Transverse colon (tissue), 4 donors: ENCODE results near the gene RSAD1. TPM values are rescaled to one million over a fixed set of nuclear protein-coding genes. Genes with fewer than 3 reads are reported as not detected.

Experiments used
- DNase-seq: peaks from one replicate; pipeline ENCODE4 v3.0.0-alpha.2; 2019
- H3K27ac ChIP-seq, 4 donors: fragments of 200-600 bp; sonication (generic); 2 replicates each; pipeline ENCODE4 v1.5.1; 2016 to 2018; ENCODE audit warnings: inconsistent platforms in 4 of 4
- H3K27me3 ChIP-seq: fragments of 200-600 bp; sonication (generic); 2 replicates; pipeline ENCODE4 v1.5.1; 2017; ENCODE audit warnings: inconsistent platforms
- H3K36me3 ChIP-seq, 4 donors: fragments of 200-600 bp; sonication (generic); 2 replicates each; pipeline ENCODE4 v1.5.1; 2017 to 2019; ENCODE audit warnings: inconsistent platforms in 4 of 4
- H3K4me1 ChIP-seq, 4 donors: fragments of 200-600 bp; sonication (generic); 2 replicates each; pipeline ENCODE4 v1.5.1; 2017 to 2020; ENCODE audit warnings: inconsistent platforms in 4 of 4
- H3K4me3 ChIP-seq, 4 donors: fragments of 200-600 bp; sonication (generic); 1 replicate in 1 of 4; 2 replicates in 3 of 4; pipeline versions ENCODE4 v1.5.1 to v1.6.1; 2017 to 2019; ENCODE audit warnings: inconsistent platforms in 4 of 4
- H3K9me3 ChIP-seq, 2 donors: fragments of 200-600 bp; sonication (generic); 2 replicates each; pipeline ENCODE4 v1.5.1; 2017 to 2019; ENCODE audit warnings: inconsistent platforms in 2 of 2
- EP300 ChIP-seq: sonication (generic); formaldehyde crosslinking; IDR thresholded peaks from one replicate; pipeline ENCODE4 v1.6.1; 2017; ENCODE audit warnings: antibody characterized with exemption, low read depth
- POLR2A ChIP-seq: fragments of 450-650 bp; IDR thresholded peaks from one replicate; pipeline ENCODE4 v1.6.1; 2016; ENCODE audit warnings: antibody characterized with exemption, mild to moderate bottlenecking, moderate library complexity
- POLR2AphosphoS5 ChIP-seq, 3 donors: sonication (generic); formaldehyde crosslinking; IDR thresholded peaks; one replicate each; pipeline ENCODE4 v1.6.1; 2016; ENCODE audit warnings: antibody characterized with exemption in 3 of 3
- WGBS, 2 donors: methylation state at CpG; one replicate each; pipeline ENCODE4 v1.1.5; 2018; ENCODE audit warnings: low coverage in 1 of 2; 5-methylcytosine and 5-hydroxymethylcytosine counted together
- in situ Hi-C, 4 donors: fragments of 200-750 bp; cut with MboI; loops; one replicate each; pipeline versions ENCODE4 v1.15.0 to v1.15.1; 2017; ENCODE audit warnings: low sequenced_read_pairs in 3 of 4, low pct_ligation_motif_present in 1 of 4, low pct_unique_long_range_greater_than_20kb in 1 of 4
- intact Hi-C: fragments of 100-400 bp; cut with DNase I; formaldehyde crosslinking; loops from one replicate; pipeline ENCODE4 v1.15.1; 2023; ENCODE audit warnings: low total_unique reads
- total RNA-seq, 4 donors: library from RNA; depleted of rRNA; stranded (reverse); fragments of >200 nt; gene quantifications; one replicate each; pipeline ENCODE4 v1.1.0, GENCODE V29; 2016
- TF ChIP-seq, protein P1 (sequence below), 5 experiments: fragments of 200-600 bp in 3 of 5; fragments of 450-650 bp in 2 of 5; sonication (generic) in 3 of 5; IDR thresholded peaks; 1 replicate in 2 of 5; 2 replicates in 3 of 5; pipeline ENCODE4 v1.5.1; 2016 to 2017; ENCODE audit warnings: antibody characterized with exemption in 5 of 5, inconsistent platforms in 3 of 5, mild to moderate bottlenecking in 2 of 5, moderate library complexity in 1 of 5

Gene RSAD1
- total RNA-seq, 4 donors from 2014 or later, result 19.1 to 35.6 (median 28.2) TPM

DNA sequence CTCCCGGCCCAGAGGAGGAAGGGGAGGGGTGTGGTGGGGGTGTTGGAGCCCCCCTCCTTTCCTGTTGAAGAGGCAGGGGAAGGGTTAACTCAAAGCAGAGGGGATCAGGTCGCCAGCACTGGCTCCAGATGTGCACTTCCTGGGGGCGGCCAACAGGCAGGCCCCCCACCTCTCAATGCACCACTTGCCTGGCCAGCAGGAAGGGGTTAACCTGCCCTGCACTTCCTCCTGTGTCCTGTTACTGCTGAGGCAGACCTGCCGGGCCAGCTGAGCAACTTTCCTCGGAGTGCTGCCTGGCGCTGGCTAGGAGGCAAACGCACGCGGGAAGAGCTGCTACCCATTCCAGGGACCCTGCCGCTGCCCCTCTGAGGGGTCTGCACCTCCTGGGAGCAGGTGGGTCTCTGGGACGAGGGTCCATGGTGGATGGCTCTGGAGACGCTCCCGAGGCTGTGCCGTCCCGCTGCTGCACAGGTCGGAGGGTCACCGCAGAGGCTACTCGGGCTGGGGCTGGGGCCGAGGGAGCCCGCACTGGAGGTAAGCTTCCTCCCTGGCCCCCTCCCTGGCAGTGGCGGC lies 53.9 kb downstream of the RSAD1 start, which contains the start of gene EPN3:
TSS of gene EPN3 (plus strand) at position 284 of the 573 bp plus-strand sequence. CDS start 3,822 bp downstream, outside the sequence.
- peak; percentile 82 for DNase-seq
- peak within 1 kb of the TSS; percentile 74 to 90 (median 80) for H3K27ac ChIP-seq
- in situ Hi-C loops (loop anchor here in 2 of 4 donors (25.0 kb wide), 2 partner anchors 305 to 430 kb away; partner anchors contain the start of gene WFIKKN2 (in 1 of the 2)), intact Hi-C loops (no loop called here)
- peak within 1 kb of the TSS in 3 of 4 donors; percentile 30 to 55 (median 45) for H3K4me3 ChIP-seq
- H3K9me3 ChIP-seq, result no peaks in the 10 kb centered on the region
- TF ChIP-seq, protein P1, sequence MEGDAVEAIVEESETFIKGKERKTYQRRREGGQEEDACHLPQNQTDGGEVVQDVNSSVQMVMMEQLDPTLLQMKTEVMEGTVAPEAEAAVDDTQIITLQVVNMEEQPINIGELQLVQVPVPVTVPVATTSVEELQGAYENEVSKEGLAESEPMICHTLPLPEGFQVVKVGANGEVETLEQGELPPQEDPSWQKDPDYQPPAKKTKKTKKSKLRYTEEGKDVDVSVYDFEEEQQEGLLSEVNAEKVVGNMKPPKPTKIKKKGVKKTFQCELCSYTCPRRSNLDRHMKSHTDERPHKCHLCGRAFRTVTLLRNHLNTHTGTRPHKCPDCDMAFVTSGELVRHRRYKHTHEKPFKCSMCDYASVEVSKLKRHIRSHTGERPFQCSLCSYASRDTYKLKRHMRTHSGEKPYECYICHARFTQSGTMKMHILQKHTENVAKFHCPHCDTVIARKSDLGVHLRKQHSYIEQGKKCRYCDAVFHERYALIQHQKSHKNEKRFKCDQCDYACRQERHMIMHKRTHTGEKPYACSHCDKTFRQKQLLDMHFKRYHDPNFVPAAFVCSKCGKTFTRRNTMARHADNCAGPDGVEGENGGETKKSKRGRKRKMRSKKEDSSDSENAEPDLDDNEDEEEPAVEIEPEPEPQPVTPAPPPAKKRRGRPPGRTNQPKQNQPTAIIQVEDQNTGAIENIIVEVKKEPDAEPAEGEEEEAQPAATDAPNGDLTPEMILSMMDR (IDR thresholded peaks at IDR 0.05), result peak in 3 of 5 experiments; percentile 6 to 74 (median 26)
- TF ChIP-seq POLR2A (peak; percentile 78), EP300 (no peak), POLR2AphosphoS5 (IDR thresholded peaks at IDR 0.05) (peak; percentile 59 to 90 (median 80))
- WGBS, 2 donors, result 10% methylated on average over 14 of the region's 21 CpGs; no CpG with 5 or more reads in 1 of the 2 donors
- peaks cover 32% of the 10 kb centered on the region for H3K27me3 ChIP-seq
- peaks cover 9 to 31% (median 19%) of the 10 kb centered on the region in 4 donors for H3K4me1 ChIP-seq
- H3K36me3 ChIP-seq, result no peaks in the 10 kb centered on the region

DNA sequence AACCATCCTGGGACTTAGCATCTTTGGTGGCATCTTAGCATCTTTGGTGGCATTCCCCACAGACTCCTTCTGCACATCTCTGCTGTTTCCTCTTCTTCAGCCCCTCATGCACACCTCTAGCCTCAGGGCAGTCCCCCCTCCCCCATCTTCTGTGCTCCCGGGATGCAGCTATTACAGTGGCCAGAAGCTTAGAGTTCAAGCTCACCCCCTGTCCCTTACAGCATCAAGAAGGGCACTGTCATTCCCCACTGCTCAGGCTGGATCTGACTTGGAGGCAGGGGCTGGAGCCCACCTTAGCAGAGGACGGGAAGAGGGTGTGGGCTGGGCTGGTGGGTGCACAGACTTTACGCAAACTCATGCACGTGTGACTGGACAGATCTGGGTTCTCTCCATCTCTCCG lies 54.5 kb downstream of the RSAD1 start:
- peaks cover 32% of the 10 kb centered on the region for H3K27me3 ChIP-seq
- WGBS, 2 donors, result 20 to 31% methylated on average over 1 to 4 of the region's 5 CpGs
- H3K4me1 ChIP-seq, result peaks cover 9 to 38% (median 25%) of the 10 kb centered on the region in 4 donors
- intact Hi-C loops, result no loop called here
- peak overlapping the region in 3 of 4 donors; percentile 30 to 55 (median 45) for H3K4me3 ChIP-seq
- H3K9me3 ChIP-seq, result no peaks in the 10 kb centered on the region
- no peak for TF ChIP-seq EP300
- TF ChIP-seq, protein P1 (IDR thresholded peaks at IDR 0.05), result no peak
- no peak for TF ChIP-seq POLR2AphosphoS5 (IDR thresholded peaks at IDR 0.05)
- TF ChIP-seq POLR2A, result no peak
- H3K36me3 ChIP-seq, result no peaks in the 10 kb centered on the region
- in situ Hi-C loops, result loop anchor here in 2 of 4 donors (25.0 kb wide), 2 partner anchors 304 to 429 kb away; partner anchors contain the start of gene WFIKKN2 (in 1 of the 2)
- H3K27ac ChIP-seq, result peak overlapping the region; percentile 74 to 90 (median 80)
- no peak for DNase-seq

DNA sequence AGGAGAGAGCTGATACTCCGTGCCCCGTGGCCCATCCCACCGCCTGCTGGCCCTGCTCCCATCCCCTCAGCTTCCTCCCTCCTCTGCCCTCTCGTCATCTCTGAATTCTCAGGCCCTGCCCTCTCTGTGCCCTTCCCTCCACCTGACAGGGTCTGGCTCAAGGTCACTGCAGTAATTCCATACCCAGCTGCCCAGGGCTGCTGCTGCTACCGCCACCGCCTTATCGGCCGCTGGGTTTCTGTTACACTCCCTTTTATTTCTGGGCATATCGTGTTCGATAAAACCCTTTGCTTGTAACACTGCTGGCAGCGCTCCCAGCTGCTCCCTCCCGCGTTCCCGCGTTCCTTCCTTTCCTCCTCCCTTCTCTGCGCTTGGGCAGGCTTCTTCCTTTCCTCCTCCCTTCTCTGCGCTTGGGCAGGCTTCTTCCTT lies 55.1 kb downstream of the RSAD1 start:
- intact Hi-C loops, result no loop called here
- WGBS, 2 donors, result 0 to 7% methylated on average over 3 to 17 of the region's 17 CpGs
- in situ Hi-C loops, result loop anchor here in 2 of 4 donors (25.0 kb wide), 2 partner anchors 304 to 429 kb away; partner anchors contain the start of gene WFIKKN2 (in 1 of the 2)
- Histone ChIP-seq H3K27me3 (peaks cover 32% of the 10 kb centered on the region), H3K4me1 (peaks cover 9 to 41% (median 28%) of the 10 kb centered on the region in 4 donors), H3K4me3 (peak overlapping the region in 3 of 4 donors; percentile 30 to 55 (median 45)), H3K27ac (peak overlapping the region; percentile 74 to 90 (median 80)), H3K36me3 (no peaks in the 10 kb centered on the region), H3K9me3 (no peaks in the 10 kb centered on the region)
- peak; percentile 81 for DNase-seq
- TF ChIP-seq POLR2AphosphoS5 (IDR thresholded peaks at IDR 0.05), result peak; percentile 24 to 52 (median 47)
- TF ChIP-seq EP300, result no peak
- TF ChIP-seq, protein P1 (IDR thresholded peaks at IDR 0.05), result no peak

DNA sequence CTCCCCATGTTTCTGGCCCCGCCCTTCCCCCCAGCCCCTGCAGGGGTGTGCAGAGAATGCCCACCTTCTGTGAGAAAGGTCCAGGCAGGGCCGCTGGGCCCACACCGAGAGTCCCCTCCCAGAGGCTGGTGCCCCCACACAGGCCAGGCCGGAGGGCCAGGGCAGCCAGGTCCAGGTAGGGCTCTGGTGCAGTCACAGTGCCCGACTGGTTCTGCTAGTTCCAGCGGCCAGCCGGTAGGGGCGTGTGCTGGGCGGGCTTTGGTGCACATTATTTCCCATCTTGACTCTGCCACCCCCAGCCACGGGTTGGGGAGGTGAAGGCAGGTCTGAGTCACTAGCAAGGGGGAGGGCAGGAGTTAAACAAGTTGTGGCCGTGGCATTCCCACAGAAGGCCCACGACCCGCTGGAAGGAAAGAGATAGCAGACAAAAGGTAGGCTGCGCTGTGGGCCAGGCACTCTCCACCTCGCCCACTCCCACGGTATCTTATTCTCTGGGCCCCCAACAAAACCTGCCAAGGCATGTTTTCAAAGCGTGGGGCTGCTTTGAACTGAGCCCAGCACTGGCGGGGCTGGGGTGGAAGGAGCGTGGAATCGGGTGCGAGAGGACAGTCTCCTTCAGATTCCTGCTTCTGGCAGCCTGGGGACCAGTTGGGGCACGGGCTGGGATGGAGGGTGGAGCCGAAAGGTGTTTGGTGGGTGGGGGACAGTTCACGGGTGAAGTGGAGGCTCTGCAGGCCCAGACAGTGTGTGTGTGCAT lies 55.7 kb downstream of the RSAD1 start:
- Histone ChIP-seq H3K4me1 (peaks cover 9 to 43% (median 29%) of the 10 kb centered on the region in 4 donors), H3K4me3 (peak overlapping the region in 3 of 4 donors; percentile 30 to 55 (median 45)), H3K36me3 (no peaks in the 10 kb centered on the region), H3K27me3 (peaks cover 32% of the 10 kb centered on the region), H3K27ac (peak overlapping the region; percentile 74 to 90 (median 80)), H3K9me3 (no peaks in the 10 kb centered on the region)
- TF ChIP-seq, protein P1 (IDR thresholded peaks at IDR 0.05), result peak; percentile 28 to 83 (median 38)
- TF ChIP-seq POLR2A, result peak; percentile 75
- peak; percentile 76 to 79 (median 78) for TF ChIP-seq POLR2AphosphoS5 (IDR thresholded peaks at IDR 0.05)
- no peak for TF ChIP-seq EP300
- intact Hi-C loops, result no loop called here
- DNase-seq, result peak; percentile 80
- in situ Hi-C loops, result loop anchor here in 2 of 4 donors (25.0 kb wide), 2 partner anchors 303 to 428 kb away; partner anchors contain the start of gene WFIKKN2 (in 1 of the 2)
- 35% methylated on average over 24 of the region's 24 CpGs; no CpG with 5 or more reads in 1 of the 2 donors for WGBS, 2 donors
